GM21390 (cell line): ENCODE data around the gene IL22RA2.

Source experiments
- ATAC-seq: cut with Tn5 transposase; IDR thresholded peaks from one replicate; pipeline ENCODE4 v1.9.1; 2021; ENCODE audit not compliant: unreplicated experiment

IL22RA2 gene

DNA sequence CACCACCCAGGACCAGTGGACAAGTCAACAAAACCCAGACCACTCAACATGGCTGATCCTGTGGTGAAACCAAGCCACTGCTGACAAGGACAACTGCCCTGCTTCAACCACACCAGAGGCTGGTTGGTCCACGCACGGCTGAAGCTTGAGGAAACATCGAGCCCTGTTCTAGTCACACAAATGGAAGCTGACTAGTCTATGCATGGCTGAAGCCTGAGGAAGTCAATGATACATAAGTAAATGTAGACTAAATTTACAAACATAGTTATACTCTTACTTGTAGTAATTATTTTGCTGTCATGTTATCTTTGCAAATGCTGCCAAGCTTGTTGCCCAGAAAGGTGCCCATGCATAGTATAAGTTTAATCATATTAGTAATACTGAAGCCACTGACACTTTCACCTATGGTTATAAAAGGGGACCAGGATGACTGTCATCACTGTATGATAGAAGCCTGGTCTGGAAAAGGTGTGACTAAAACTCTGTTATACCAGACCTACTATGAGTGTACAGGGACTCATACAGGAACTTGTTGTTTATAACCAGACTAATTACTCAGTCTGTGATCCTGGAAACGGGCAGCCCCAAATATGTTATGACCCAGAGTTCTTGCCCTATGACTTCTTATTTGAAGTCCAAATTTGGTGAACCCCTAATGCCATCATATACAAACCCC is 5.6 kb downstream of the IL22RA2 start:
- ATAC-seq: no peak

DNA sequence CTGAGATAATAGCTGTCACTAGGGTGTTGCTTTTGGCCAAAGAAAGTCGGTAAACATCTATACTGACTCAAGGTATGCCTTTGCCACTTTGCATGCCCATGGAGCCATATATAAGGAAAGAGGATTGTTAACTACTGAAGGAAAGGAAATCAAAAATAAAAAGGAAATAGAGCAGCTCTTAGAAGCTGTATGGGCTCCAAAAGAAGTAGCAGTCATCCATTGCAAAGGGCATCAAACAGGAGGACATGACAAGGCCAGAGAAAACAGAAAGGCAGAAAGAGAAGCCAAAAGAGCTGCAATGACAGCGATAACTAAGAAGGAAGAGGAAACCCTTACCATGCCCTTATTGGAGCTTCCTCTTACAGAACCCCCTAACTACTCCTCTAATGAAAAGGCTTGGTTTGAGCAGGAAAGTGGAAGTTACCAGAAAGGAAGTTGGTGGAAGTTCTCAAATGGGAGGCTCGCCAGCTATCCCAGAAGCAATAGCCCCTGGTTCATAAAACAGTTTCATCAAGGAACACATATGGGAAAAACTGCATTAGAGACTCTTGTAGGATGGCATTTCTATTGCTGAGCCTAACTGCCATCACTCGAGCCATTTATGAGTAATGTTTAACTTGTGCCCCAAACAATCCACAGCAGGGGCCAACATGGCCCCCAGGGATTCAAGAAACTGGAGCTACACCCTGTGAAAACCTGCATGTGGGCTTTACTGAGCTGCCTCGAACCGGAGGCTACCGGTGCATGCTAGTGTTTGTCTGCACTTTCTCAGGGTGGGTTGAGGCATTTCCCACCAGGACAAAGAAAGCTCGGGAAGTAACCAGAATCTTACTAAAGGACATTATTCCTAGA is 7.0 kb downstream of the IL22RA2 start:
- ATAC-seq: no peak

GRCh38 chr6:137165375-137166246 is 7.8 kb downstream of the IL22RA2 start:
- peak; percentile 51 for ATAC-seq

- no peak for ATAC-seq
Observed at GRCh38 chr6:137163732-137164318, 9.6 kb downstream of the IL22RA2 start.

DNA sequence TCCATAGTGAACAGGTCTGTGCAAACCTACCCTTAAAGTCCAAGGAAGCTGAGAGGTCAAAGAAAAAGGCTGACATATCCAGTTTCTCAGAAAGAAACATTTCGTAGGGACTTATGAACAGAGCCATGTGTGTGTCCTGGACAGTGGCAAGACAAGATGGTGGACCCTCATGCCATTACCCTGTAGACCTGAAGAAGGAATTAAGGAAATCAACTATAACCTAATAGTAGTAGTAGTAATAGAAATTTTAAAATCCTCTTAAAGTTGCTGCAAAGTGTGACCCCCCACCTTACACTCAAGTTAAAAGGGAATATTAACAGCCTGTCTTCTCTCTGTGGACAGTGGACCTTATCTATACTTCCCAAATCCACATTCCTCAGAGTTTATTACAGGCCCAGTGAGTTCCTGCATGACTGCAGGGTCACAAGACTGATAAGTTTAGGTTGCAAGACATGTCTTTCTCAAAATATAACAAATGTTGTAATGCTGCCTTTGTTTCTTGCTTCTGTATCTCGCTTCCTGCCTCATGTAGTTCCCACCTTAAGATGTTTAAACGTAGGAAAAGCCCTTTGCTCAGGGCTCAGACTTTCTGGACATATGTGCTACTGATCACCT is 10.6 kb downstream of the IL22RA2 start:
- no peak for ATAC-seq

- no peak for ATAC-seq
Observed at GRCh38 chr6:137161949-137162348, 11.5 kb downstream of the IL22RA2 start.

DNA sequence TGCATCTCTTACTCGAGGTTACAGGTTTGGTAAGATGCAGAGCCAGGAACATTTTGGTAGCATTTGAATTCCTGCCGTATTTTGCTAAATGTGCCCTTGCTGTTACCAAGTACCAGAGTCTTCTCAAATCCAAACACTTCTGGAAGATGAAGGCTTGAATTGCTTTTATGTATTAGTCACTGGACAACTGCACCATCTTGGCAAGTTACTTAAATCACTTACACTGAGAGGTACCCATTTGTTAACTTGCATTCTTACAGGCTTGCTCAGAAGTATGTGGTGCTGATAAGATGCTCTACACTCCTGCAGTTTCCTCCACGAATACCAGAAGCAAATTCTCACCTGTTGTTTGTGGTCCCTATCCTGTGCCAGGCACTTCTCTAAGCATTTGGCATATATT is 12.7 kb downstream of the IL22RA2 start:
- no peak for ATAC-seq

GRCh38 chr6:137159912-137160311 is 13.5 kb downstream of the IL22RA2 start:
- ATAC-seq: no peak

DNA sequence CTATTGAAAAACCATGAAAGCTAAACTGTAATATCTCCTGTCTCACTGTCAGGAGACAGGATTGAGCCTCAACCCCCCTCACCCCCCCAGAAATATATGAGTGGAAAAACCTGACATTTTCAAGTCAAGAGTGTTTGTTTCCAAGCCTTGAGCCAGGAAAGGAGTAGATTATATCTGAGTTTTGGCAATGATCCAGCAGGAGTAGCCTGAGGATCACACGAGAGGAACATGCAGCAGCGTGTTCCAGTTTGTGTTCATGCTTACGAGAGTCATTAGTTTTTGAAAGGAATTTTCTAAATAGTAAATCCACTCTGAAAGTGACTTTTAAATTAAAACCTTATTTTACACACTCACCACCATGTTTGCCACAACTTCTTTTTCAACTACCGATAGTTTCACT is 15.8 kb downstream of the IL22RA2 start:
- no peak for ATAC-seq

- ATAC-seq: no peak
Observed at GRCh38 chr6:137156650-137157049, 16.8 kb downstream of the IL22RA2 start.

DNA sequence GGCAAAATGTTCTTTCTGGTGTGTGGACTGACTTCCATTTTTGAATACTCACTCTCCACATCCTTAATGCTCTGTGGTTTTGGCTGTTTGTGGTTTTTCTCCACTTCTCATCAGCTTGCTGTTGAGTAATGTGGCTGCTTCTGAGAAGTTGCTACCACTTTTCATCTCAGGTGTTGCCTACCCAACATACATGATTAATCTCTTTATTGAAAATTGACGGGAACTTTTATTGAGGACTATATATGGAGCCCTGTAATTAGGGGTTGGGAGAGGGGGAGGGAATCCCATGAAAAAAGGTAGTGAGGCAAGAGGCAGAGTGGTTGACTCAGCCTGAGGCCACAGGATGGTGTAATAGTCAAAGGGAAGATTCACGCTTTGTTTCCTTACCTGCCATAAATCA is 17.6 kb downstream of the IL22RA2 start:
- ATAC-seq: no peak

- no peak for ATAC-seq
Observed at GRCh38 chr6:137150072-137150471, 23.4 kb downstream of the IL22RA2 start.

DNA sequence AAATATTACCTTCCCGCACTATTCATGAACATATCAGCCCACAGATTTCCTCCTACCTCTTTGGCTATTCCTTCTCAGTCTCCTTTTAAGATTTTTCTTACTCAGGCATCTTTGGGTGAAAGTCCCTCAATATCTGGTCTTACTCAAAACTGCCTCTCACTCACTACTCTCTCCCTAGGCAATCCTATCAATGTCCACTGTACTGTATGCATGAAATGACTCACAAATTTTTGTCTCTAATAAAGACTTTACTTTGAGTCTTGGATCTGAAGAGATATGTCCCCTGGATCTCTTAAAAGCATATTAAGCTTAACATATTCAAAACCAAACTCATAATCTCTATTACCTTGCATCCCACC is 24.4 kb downstream of the IL22RA2 start:
- no peak for ATAC-seq

- ATAC-seq: no peak
Observed at GRCh38 chr6:137148306-137149034, 25.0 kb downstream of the IL22RA2 start.

DNA sequence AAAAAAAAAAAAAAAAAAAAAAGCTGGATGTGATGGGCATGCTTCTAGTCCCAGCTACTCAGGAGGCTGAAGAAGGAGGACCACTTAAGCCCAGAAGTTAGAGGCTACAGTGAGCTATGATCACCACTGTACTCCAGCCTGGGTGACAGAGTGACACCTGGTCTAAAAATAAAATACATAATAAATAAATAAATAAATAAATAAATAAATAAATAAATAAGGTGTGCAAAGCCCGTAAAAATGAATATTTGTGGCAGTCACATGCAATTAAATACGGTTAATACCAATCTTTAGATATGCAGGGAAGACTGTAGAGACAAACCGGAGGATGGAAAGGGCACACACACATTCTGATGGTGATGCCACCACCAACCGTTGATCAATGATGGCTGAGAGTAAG is 26.2 kb downstream of the IL22RA2 start:
- ATAC-seq: no peak

DNA sequence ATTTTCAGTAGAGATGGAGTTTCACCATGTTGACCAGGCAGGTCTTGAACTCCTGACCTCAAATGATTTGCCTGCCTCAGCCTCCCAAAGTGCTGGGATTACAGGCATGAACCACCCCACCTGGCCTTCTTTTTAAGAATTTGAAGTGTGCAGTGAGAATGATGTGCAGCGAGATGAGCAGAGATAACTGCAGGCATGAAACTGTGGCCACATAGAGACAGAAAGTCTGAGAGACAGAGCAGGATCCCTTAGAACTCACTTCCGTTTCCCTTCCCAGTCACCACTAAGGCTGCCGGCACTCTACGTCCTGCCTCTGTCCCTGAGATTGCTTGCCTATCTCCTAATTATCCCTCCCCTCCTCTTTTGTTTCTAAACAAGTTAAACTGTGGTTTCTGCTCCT is 27.2 kb downstream of the IL22RA2 start:
- ATAC-seq: no peak

DNA sequence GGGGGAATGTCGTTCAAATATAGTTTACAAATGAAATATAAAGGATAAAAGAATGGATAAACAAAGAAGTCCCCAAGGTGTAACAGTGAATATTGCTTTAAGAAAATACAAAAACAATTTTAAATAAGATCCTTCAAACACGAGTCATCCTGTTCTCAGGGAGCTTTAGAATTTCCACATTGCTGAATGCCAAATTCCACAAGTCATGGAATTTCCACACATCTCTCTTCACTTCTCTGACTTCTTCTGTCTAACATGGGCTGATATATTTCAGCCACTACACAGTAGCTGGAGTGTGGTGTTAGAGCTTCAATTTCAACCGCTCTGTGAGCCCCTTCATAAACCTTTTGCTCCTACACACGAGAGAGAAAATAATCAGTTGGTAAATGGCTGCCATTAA is 28.0 kb downstream of the IL22RA2 start:
- ATAC-seq: no peak

DNA sequence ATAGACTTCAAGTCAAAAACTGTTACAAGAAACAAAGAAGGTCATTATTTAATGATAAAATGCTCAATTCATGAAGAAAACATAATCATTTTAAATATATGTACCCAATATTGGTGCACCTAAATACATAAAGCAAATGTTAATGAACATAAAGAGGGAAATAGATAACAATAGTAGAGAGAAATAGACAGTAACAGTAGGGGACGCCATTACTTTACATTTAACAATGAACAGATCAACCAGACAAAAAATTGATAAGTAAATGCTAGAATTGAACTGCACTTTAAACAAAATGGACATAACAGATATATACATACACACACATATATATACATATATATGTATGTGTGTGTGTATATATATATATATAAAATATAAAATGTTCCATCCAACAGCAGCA is 37.4 kb downstream of the IL22RA2 start:
- no peak for ATAC-seq

DNA sequence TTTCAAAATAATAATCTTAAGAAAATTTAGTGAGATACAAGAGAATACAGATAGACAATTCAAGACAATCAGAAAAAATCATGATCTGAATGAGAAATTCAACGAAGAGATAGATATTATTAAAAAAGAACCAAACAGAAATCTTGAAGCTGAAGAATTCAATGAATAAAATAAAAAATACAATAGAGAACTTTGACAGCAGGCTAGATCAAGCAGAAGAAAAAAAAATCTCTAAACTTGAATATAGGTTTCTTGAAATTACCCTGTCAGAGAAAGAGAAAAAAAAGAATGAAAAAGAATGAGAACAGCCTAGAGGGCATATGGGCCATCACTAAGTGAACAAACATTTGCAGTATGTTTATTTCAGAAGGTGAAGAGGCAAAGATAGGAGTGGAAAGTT is 39.0 kb downstream of the IL22RA2 start:
- ATAC-seq: no peak

DNA sequence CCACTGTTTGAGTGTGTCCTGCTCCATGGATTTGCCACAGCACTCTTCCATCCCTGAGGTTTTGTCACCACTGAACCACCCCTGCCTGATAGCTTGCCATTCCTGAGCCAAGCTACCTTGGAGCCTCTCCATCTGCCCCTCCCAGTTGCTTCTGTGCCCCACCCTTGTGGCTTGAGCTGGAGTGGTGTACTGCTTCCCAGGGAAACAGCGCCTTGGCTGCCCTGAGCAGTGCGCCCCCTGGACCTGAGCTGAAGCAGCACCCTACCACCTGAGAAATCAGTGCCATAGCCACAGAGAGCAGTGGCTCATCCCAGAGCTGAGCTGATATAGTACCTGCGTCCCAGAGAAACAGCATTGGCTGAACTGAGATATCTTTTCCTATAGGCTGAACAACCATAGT is 40.3 kb downstream of the IL22RA2 start:
- no peak for ATAC-seq
